GM12878 (cell line): ENCODE data around the gene TSPO2. TPM values are rescaled to one million over a fixed set of nuclear protein-coding genes. Genes with fewer than 3 reads are reported as not detected.

Experiments used
- ATAC-seq: fragments of 200-7000 bp; cut with Tn5 transposase; 3 replicates; pipeline ENCODE4 v1.9.1; 2020; ENCODE audit warnings: mild to moderate bottlenecking, moderate library complexity
- BruUV-seq: library from RNA; stranded (reverse); fragments of 400-500 nt; replicated peaks from 2 replicates; lab custom pipeline; 2021; lab: Mats Ljungman, UMichigan
- CTCF ChIA-PET: fragments of 300-600 bp; sonication (Branson Sonifier 250); formaldehyde crosslinking; extraction: SDS; loops from one replicate; lab custom pipeline; 2021; ENCODE audit warnings: inconsistent platforms; lab: Yijun Ruan, JAX
- POLR2A ChIA-PET: fragments of 350-600 bp; formaldehyde crosslinking; extraction: SDS; loops from one replicate; lab custom pipeline; 2021; ENCODE audit warnings: inconsistent platforms; lab: Charles Lee
- RAD21 ChIA-PET: fragments of 300-600 bp; sonication (Branson Sonifier 250); formaldehyde crosslinking; loops from one replicate; lab custom pipeline; 2023; ENCODE audit warnings: antibody characterized with exemption; ENCODE audit not compliant: unreplicated experiment; lab: Charles Lee
- SMC1A ChIA-PET: fragments of 300-600 bp; sonication (Branson Sonifier 250); formaldehyde crosslinking; loops from one replicate; lab custom pipeline; 2023; ENCODE audit not compliant: unreplicated experiment, uncharacterized antibody; lab: Charles Lee
- DNase-seq: peaks from one replicate; pipeline ENCODE4 v3.0.0-alpha.2; 2011; ENCODE audit warnings: low read depth, low spot score
- FAIRE-seq: peaks from 3 replicates; lab custom pipeline; 2011; peaks lifted over from hg19 to GRCh38; lab: Jason Lieb, UNC
- H2AFZ ChIP-seq: 2 replicates; pipeline ENCODE4 v1.6.0; 2011; ENCODE audit warnings: low read depth, low read length, control low read depth; ENCODE audit not compliant: control insufficient read depth
- H3K27ac ChIP-seq: 2 replicates; pipeline ENCODE4 v1.5.1; 2011; ENCODE audit warnings: control low read depth; ENCODE audit not compliant: control insufficient read depth, insufficient read depth
- H3K27me3 ChIP-seq, 2 experiments: replicated peaks in 1 of 2; 2 replicates each; pipeline versions ENCODE4 v1.6.0 to v1.6.1; 2011; ENCODE audit warnings: low read length in 1 of 2; ENCODE audit not compliant: control insufficient read depth in 2 of 2, insufficient read depth in 2 of 2
- H3K36me3 ChIP-seq, 2 experiments: 2 replicates each; pipeline ENCODE4 v1.5.1; 2011; ENCODE audit warnings: low read length in 1 of 2; ENCODE audit not compliant: control insufficient read depth in 2 of 2, insufficient read depth in 2 of 2
- H3K4me1 ChIP-seq: 2 replicates; pipeline ENCODE4 v1.6.1; 2011; ENCODE audit warnings: mild to moderate bottlenecking, low read length, moderate library complexity, mixed read lengths; ENCODE audit not compliant: control insufficient read depth, insufficient read depth
- H3K4me2 ChIP-seq: 2 replicates; pipeline ENCODE4 v1.6.0; 2011; ENCODE audit warnings: control low read depth; ENCODE audit not compliant: control insufficient read depth, insufficient read depth
- H3K4me3 ChIP-seq: fragments of 200-600 bp; sonication (generic); 2 replicates; pipeline ENCODE4 v1.5.1; 2016
- H3K79me2 ChIP-seq: 2 replicates; pipeline ENCODE4 v1.6.0; 2011; ENCODE audit warnings: low read length; ENCODE audit not compliant: control insufficient read depth, insufficient read depth
- H3K9ac ChIP-seq: 2 replicates; pipeline ENCODE4 v1.8.0; 2011; ENCODE audit warnings: low read length, control low read depth, mixed read lengths; ENCODE audit not compliant: control insufficient read depth, insufficient read depth
- H3K9me3 ChIP-seq: replicated peaks from 3 replicates; pipeline ENCODE4 v1.5.1; 2011; ENCODE audit warnings: mild to moderate bottlenecking, low read length; ENCODE audit not compliant: control insufficient read depth, insufficient read depth
- H4K20me1 ChIP-seq: 2 replicates; pipeline ENCODE4 v1.6.0; 2011; ENCODE audit not compliant: control insufficient read depth, insufficient read depth
- E4F1 ChIP-seq: fragments of 450-650 bp; IDR thresholded peaks from 2 replicates; pipeline ENCODE4 v1.6.1; 2018; ENCODE audit warnings: borderline replicate concordance, mild to moderate bottlenecking; ENCODE audit not compliant: partially characterized antibody
- NRF1 ChIP-seq: conservative IDR thresholded peaks from 2 replicates; pipeline ENCODE4 v1.6.1; 2011; ENCODE audit warnings: mild to moderate bottlenecking, low read depth, low read length, improper control_type of control experiment
- RBBP5 ChIP-seq: fragments of 200-600 bp; sonication (generic); conservative IDR thresholded peaks from 2 replicates; pipeline ENCODE4 v1.6.1; 2016
- RELA ChIP-seq: fragments of 450-650 bp; IDR thresholded peaks from 2 replicates; pipeline ENCODE4 v1.8.0; 2014; ENCODE audit warnings: borderline replicate concordance; ENCODE audit not compliant: partially characterized antibody
- SMAD5 ChIP-seq: IDR thresholded peaks from 2 replicates; pipeline ENCODE4 v1.6.1; 2016; ENCODE audit warnings: antibody characterized with exemption, low read depth
- ZNF217 ChIP-seq: fragments of 450-650 bp; IDR thresholded peaks from 2 replicates; pipeline ENCODE4 v1.6.1; 2017; ENCODE audit warnings: antibody characterized with exemption, mild to moderate bottlenecking
- ZNF274 ChIP-seq: IDR thresholded peaks from one replicate; pipeline ENCODE4 v1.8.0; 2011; ENCODE audit not compliant: insufficient read length, insufficient read depth
- WGBS: methylation state at CpG from one replicate; pipeline ENCODE4 v1.1.6; 2016; ENCODE audit warnings: low lambda C conversion rate; ENCODE audit not compliant: insufficient replicate concordance, insufficient coverage; ENCODE audit errors: missing lambda C conversion rate; 5-methylcytosine and 5-hydroxymethylcytosine counted together
- in situ Hi-C: fragments of 300-500 bp; cut with MboI; formaldehyde crosslinking; loops from 9 replicates; pipeline ENCODE4 v1.14.3; 2018; ENCODE audit warnings: mixed read lengths
- intact Hi-C: fragments of 100-400 bp; cut with micrococcal nuclease; formaldehyde crosslinking; loops from one replicate; pipeline ENCODE4 v1.14.2; 2022; ENCODE audit not compliant: unreplicated experiment
- polyA plus RNA-seq, 11 experiments: library from polyadenylated mRNA; depleted of rRNA in 4 of 11; unstranded in 6 of 11; stranded (reverse) in 5 of 11; fragments of >200 nt; fragmentation: Nextera tagmentation in 4 of 11; fragmentation: Illumina TruSeq in 1 of 11; extraction: Ambion mirVana in 4 of 11; extraction: Trizol in 1 of 11; gene quantifications; 1 replicate in 1 of 11; 2 replicates in 10 of 11; pipeline versions ENCODE4 v1.2.1 to v1.2.3, GENCODE V29; 2011 to 2016; ENCODE audit warnings: inconsistent platforms in 2 of 11, missing spikeins in 2 of 11, low read depth in 1 of 11
- total RNA-seq, 4 experiments: library from RNA; depleted of rRNA in 3 of 4; stranded (reverse); fragments of >200 nt in 3 of 4; fragmentation: Illumina TruSeq in 1 of 4; extraction: Trizol in 1 of 4; gene quantifications; 2 replicates each; pipeline versions ENCODE4 v1.2.1 to v1.2.3, GENCODE V29; 2013 to 2021

Gene TSPO2
- total and polyA plus RNA-seq, 10 of the 15 experiments (the other 5 are each of a cell fraction or from before 2014, with no cell fraction given) = not detected

DNA sequence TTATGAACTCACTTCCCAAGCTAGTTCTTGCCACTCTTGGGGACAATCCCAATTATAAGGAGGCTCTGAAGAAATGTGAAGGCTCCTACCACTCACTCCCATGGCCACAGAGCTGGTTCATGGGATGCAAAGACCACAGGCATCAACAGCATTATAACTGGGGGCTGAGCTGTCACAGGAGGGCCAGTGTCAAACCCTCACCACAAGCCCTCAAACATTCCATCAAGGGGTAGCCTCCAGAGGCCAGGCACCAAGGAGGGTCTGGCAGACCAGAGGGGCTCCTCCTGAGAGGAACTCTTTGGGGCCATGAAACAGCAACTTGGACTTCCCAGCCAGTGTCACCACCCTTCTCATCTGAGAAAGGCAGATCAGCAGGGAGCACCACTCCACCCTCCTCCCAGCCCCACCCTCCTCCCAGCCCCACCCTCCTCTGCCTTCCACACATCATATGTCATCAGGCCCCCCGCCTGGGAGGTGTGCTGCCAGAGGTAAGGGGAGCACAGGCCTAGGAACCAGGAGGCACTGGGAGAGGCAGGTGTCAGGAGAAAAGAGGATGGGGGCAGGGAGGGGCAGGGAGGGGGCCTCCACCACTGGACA is 1.2 kb upstream of the TSPO2 start:
- in situ Hi-C loops = no loop called here
- WGBS = 0% methylated on average over 1 of the region's 1 CpG
- DNase-seq (no peak), ATAC-seq (no peak), FAIRE-seq (no peak)
- no peak overlapping the region for H3K4me3 ChIP-seq
- TF ChIP-seq ZNF217 (no peak), E4F1 (no peak), ZNF274 (no peak), SMAD5 (no peak), RBBP5 (no peak), RELA (no peak), NRF1 (no peak)
- H3K27me3 ChIP-seq = no peaks in the 10 kb centered on the region
- no peaks in the 10 kb centered on the region for H3K4me1 ChIP-seq
- no peaks in the 10 kb centered on the region for H4K20me1 ChIP-seq
- no peak overlapping the region for H3K4me2 ChIP-seq
- no peak overlapping the region for H3K27ac ChIP-seq
- CTCF ChIA-PET = interaction anchor here (1.1 to 7.7 kb wide), 10 partner anchors 9 to 141 kb away, joined by 3 to 62 read pairs (median 10); partner anchors contain the start of genes NFYA and OARD1
- intact Hi-C loops = no loop called here
- SMC1A ChIA-PET = interaction anchor here (1.1 to 2.9 kb wide), 4 partner anchors 9 to 22 kb away, joined by 3 to 13 read pairs (median 6); no protein-coding TSS in a partner anchor
- RAD21 ChIA-PET = interaction anchor here (2.1 kb wide), 1 partner anchor 13 kb away, joined by 5 read pairs; no protein-coding TSS in a partner anchor
- no peak overlapping the region for H2AFZ ChIP-seq
- no peak overlapping the region for H3K9ac ChIP-seq
- no peaks in the 10 kb centered on the region for H3K79me2 ChIP-seq
- no peaks in the 10 kb centered on the region for H3K9me3 ChIP-seq
- no TSS peak for BruUV-seq
- no peaks in the 10 kb centered on the region for H3K36me3 ChIP-seq
- POLR2A ChIA-PET = interaction anchor here (0.9 to 1.3 kb wide), 3 partner anchors 16 to 34 kb away, joined by 3 read pairs; no protein-coding TSS in a partner anchor
